NCI-H774 (cell line): ENCODE data around the gene CGB2.

Source experiments
- DNase-seq: peaks from one replicate; lab custom pipeline; 2025; lab: John Stamatoyannopoulos, UW

The CGB2 gene

DNA sequence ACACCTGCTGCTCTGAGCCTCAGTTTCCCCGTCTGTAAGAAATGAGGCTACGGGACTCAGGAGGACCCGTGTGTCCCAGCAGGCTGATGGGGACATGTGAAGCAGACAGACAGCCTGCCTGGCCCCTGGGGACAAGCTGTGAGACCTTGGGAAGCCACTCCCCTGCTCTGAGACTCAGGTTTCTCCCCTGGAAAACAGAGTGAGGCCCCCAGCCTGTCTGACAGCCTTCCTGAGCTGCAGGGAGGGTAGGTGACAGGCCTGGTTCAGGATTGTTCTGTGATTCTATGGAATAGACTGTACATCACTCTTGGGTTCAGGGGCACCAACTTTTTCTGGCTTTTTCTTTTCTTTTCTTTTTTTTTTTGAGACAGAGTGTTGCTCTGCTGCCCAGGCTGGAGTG, 35.9 kb downstream of the CGB2 start:
- DNase-seq: no peak

DNA sequence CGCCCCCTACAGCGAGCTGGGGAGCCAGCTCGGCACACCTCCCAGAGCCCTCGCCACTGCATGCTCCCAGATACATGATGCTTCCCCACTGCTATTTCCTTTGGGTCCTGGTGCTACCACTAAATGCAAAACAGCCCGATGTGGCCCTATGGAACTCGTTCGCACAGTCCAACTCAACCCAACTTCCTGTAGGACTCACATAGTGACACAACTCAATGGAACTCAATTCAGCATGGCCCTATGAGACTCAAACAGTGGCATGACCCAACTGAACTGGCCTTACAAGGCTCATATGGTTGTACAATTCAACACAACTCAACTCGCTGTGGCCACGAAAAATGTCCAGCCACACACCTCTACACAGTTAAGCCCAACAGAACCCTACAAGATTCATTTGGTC, 37.3 kb downstream of the CGB2 start:
- DNase-seq: no peak

DNA sequence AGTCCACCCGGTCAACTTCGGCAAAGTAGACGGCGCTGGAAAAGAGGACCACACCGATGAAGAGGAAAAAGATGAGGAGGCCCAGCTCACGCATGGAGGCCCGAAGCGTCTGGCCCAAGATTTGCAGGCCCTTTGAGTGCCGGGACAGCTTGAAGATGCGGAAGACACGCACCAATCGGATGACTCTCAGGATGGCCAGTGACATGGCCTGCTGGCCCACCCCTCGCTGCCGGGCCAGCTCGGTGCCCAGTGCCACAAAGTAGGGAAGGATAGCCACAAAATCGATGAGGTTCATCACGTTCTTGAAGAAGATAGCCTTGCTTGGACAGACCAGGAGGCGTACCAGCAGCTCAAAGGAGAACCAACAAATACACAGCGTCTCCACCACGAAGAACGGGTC, 38.7 kb downstream of the CGB2 start:
- no peak for DNase-seq

DNA sequence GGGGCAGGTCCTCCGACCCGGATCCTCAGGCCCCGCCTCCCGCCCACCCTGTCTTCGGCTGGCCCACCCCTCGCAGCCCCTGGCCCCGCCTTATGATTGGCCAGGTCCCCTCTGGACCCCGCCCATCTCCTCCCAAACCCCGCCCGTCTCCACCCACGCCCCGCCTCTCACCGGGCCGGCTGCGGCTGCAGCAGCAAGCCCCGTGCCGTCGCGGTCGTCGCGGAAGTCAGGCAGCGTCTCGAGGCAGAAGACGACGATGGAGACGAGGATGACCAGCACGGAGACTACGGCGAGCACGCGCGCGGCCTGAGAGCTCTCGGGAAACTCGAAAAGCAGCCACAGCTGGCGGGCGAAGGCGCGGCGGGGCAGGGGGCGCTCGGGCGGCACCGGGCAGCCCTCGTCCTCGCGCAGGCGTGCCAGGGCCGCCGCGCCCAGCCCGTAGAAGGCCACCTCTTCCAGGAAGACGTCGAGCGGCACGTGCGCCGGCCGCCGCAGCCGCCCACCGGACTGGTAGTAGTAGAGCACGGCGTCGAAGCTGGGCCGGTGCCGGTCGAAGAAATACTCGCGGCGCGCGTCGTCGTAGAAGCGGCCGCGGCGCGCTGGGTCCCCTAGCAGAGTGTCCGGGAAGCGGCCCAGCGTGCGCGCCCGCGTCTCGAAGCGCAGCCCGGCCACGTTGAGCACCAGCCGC, 40.3 kb downstream of the CGB2 start:
- DNase-seq: no peak

DNA sequence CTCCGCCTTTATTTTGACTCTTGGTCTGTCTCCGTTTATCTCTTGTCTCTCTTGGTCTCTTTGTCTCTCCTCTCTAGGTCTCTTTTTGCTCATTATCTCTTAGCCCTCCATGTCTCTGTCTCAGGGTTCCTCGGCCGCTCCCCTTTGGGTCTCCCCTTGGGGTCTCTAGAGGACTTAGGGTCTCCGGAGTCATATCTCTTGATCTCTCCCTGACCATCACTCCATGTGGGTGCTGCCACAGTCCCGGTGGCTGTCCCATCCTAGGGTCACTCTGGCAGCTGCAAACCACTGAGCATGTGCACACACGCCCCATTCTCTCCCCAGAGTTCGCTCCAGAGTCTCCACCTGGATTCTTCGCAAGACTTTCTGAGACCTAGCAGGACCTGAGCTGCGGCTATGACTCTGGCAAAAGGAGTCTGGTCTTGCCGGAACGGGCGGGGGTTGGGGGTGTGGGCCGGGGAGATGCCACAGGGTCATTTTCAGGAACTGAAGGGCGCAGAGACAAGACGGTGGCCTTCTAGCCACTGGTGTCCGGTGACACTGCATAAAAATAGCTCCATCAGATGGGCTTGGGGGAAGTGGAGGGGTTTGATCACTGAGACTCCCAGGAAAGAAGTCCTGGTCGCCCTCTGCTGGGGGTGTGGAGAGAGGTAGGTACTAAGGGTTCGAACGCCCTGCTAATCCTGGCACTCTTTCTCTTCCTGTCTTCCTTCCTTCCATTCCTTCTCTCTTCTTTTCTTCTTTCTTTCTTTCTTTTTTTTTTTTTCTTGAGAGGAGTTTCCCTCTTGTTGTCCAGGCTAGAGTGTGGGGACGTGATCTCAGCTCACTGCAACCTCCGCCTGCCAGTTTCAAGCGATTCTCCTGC, 42.1 kb downstream of the CGB2 start:
- DNase-seq: no peak

DNA sequence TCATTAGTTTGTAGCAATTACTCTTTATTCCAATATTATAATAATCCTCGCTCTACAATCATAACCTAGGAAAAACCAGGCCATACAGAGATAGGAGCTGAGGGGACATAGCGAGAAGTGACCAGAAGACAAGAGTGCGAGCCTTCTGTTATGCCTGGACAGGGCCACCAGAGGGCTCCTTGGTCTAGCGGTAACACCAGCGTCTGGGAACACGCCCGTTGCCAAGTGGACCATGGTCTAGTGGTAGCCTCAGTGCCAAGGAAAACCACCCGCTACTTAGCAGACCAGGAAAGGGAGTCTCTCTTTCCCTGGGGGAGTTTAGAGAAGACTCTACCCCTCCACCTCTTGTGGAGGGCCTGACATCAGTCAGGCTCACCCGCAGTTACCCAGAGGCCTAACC, 43.2 kb downstream of the CGB2 start:
- peak; percentile 33 for DNase-seq

DNA sequence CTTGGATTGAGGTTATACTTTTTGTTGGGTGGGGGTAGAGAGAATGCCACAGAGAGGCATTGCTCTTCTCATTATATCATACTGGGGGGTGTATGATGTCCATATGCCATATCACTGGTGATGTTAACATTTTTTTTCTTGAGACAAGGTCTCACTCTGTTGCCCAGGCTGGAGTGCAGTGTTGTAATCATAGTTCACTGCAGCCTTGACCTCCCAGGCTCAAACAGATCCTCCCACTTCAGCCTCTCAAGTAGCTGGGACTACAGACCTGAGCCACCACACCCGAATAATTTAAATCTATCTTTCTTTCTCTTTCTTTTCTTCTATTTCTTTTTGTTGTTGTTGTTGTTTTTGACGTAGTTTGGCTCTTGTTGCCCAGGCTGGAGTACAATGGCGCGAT, 48.7 kb downstream of the CGB2 start:
- DNase-seq: no peak

DNA sequence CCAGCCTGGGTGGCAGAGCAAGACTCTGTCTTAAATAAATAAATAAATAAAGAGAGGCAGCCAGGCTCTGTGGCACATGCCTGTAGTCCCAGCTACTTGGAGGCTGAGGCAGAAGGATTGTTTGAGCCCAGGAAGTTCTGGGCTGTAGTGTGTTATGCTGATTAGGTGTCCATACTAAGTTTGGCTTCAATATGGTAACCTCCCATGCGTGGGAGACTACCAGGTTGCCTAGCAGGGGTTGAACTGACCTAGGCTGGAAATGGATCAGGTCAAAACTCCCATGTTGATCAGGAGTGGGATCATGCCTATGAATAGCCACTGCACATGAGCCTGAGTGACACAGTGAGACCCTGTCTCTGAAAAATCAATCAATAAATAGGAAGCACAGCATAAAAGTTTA, 49.6 kb downstream of the CGB2 start:
- DNase-seq: no peak
